ENCODE measurements around the gene ATRIP.
"Not testable (repeated sequence)": the region's sequence is repeated elsewhere in the genome, so short reads cannot be mapped to it uniquely, and the experiment has no call there.

Gene ATRIP

GRCh38 chr3:48446425-48447193 lies at the start of gene ATRIP:
Gene ATRIP, plus strand, starts transcription at chr3:48446737. Its CDS starts 109 bp downstream, at chr3:48446846.
- peak; percentile 46 to 76 for DNase-seq (ENCODE audit: low read depth in 2 of 2)

DNA sequence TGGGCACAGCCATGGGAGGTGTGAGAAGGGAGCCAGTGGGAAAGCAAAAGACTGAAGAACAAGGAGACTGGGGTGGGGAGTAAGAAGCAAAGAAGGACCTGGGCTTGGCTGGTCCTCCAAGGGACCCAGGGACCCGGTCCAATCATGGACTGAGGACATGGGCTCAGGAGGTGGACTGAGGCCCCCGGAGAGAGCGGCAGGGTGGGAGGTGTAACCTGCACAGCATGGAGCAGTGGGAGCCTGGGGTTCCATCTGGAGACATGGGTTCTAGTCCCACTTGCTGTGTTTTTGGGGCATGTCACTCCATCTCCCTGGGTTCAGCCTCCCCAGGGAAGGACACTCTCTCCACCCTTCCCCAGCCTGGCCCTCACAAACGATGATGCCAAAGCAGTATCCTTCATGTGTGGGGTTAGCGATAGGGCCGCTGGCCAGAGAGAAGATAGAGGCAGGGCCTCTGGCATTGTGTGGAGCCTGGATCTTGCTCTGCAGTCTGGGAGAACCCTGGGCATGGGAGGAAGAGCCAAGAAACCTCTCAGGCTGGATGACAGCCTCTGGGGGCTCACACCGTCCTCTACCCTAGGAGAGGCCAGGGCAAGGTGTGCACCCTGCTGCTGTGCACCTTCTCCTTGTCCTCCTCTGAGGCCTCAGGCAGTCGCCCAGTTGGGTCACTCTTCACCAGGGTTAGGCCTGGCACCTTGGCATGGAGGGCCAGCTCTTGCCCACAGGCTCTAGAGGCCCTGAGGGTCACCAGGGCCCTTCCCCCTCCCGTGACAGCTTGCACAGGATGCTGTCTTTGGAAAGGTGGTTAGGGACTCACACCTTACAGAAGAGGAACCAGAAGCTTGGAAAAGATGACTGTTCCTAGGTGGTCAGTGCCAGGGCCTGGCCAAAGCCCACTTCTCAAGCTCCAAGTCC lies 48.5 kb upstream of the ATRIP start:
- DNase-seq (ENCODE audit: low read depth in 2 of 2) = no peak

- DNase-seq (ENCODE audit: low read depth in 2 of 2) = no peak
Observed at GRCh38 chr3:48398701-48399386, 47.7 kb upstream of the ATRIP start.

DNA sequence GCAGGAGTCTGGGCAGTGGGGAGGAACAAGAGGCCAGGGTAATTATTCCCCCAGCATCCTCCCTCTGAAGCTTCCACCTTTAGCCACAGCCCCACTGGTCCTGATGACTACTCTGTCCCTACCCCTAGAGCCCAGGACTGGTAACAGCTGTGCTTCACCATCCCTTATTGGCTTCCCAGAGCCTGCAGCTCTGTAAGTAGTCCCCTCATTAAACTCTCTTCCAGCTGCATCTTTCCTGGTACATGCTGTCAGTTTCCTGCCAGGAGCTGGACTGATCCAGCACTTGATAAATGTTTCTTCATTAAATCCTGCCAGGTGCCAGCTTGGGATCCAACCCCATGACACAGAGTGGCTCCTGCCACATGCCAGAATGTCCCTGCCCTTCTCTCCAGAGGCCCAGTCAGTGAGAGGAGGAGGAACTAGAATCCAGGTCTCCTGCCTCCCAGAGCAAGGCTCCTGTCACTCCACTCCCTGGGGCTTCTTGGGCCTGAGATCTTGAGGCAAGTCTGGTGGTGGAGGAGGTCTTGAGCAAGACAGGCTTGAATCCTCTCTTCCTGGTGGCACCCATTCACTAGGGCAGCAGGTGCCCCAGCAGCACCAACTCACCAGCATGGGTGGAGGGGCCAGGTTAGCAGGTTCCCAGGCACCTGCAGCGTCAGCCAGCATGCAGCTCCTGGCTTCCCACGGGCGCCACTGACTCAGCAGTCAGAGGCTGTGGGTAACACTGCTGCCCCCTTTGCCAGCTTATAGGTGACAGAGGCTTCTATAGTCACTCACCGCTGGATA lies 47.0 kb upstream of the ATRIP start:
- DNase-seq (ENCODE audit: low read depth in 2 of 2) = no peak

- DNase-seq (ENCODE audit: low read depth in 2 of 2) = peak; percentile 19 to 28
Observed at GRCh38 chr3:48400824-48401433, 45.6 kb upstream of the ATRIP start.

- DNase-seq (ENCODE audit: low read depth in 2 of 2) = not testable (repeated sequence)
Observed at GRCh38 chr3:48401434-48401901, 45.1 kb upstream of the ATRIP start.

DNA sequence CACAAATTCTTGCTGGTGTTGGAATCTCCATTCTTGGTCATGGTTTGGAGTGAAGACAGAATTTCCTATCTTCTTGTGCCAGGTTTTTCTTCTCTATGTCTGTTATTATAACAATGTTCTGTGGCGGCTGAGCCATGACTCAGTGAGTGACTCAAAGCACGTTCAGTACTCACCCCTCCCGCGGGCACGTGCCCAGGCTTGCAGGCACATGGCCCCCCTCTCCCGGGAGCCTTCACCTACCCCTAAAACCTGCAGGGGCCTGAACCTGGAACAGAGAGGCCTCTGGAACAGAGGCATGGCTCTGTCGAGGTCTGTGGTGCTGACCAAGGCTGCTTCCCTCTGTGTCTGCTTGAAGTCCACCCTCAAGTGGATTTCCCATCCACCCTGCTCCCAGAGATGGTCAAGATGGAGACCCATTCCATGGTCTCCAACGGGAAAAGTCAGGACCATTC lies 44.2 kb upstream of the ATRIP start:
- DNase-seq (ENCODE audit: low read depth in 2 of 2) = no peak

- DNase-seq (ENCODE audit: low read depth in 2 of 2) = no peak
Observed at GRCh38 chr3:48402907-48403306, 43.6 kb upstream of the ATRIP start.

DNA sequence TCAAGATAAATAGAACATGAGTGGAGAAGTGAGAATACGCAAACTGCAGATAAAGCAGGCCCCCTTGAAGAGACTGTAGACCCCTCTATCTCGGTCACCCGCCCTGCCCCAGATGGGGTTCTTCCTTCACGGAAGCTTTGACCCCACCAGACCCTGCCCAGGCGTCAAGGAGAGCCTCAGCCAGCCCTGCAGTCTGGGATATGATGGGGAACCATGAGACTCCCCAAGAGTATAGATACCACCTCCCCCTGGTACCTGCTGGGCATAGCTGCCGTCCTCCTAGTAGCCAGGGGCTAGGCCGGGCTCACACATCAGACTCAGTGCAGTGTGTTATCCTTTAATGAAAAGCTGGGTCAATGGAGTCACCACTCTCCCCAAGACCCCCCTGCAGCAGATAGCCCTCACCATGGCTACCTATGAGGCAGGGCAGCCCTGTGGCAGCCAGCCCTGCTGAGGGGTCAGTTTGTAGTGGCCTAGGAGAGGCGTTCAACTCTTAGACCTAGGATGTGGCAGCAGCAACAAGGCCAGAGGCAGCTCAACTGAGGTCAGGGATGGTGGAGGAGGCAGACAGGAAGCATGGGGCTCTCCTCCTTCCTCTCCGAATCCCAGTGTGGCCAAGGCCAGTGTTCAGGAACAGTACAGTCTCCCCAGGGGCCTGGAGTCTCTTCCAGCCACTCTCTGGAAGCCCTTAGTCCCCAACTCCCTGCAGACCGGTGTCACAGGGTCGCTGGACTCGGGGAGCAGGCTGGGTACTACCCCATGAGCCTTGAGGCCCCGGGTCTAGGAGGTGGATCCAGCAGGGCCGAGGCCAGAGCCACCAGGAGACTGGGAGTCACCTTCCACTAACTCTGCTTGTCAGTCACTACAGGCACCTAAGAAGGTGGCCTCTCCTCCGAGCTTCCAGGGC lies 42.8 kb upstream of the ATRIP start:
- DNase-seq (ENCODE audit: low read depth in 2 of 2) = no peak

DNA sequence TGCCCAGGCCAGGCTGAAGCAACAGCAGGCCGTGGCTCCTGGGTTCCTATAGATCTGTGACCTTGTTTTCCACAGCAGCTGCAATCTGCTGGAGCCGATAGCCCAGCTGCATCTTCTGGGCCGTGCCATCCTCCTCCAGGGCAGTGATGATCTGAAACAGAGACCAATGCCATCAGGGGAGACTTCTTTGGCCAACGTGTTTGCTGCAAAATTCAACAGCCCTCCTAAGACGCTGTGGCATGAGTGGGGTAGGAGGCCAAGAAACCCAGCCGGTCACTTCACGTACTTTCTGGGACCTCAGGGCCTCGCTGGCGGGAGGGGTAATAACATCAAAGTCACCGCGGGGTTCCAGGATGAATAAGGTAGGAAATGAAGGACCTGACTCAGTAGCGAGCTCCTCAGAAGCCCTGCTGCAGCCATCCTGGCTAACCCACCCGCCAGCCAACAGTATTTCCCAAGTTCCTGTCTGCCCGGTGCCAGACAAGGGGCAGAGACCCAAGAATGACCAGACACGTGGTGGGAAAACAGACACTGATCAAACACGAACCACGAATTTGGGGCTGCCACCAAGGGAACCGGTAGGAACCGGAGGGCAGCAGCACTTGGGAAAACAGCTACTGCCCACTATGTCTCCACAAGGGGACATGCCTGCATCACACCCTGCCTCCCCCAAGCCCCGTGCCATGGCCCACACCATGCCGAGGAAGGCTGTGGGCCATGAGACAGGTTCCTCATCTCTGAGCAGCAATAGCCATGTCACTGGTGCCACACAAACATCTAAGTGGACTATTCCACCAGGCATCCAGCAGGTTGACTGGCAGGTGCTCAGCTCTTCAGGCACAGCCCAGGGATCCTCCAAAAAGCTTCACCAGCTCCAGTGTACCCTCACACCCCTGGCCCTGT lies 41.8 kb upstream of the ATRIP start:
- DNase-seq (ENCODE audit: low read depth in 2 of 2) = no peak

DNA sequence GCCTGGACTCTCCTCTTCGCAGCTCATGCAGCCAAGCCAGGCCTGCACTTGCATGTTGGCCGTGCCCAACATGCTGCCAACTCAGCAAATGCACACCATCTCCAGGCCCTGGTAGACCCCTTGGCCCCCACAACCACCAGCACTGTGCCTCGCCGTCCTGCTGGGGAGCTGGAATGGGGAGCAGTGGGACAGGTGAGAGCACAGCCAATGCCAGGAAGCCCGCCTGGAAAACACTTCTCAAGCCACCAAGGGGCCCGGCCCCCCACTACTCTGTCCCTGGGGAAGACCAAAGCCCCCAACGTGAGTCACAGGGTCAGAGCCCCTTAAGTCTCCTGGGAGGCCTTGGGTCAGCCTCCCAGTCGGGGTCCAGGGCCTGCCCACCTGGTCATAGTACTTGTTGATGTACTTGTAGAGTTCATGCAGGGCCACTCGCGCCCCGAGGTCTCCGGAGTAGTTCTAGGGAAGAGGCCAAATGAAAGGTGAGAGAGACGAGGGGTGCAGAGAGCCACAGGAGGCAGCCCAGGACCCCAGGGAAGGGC lies 41.1 kb upstream of the ATRIP start:
- no peak for DNase-seq (ENCODE audit: low read depth in 2 of 2)

DNA sequence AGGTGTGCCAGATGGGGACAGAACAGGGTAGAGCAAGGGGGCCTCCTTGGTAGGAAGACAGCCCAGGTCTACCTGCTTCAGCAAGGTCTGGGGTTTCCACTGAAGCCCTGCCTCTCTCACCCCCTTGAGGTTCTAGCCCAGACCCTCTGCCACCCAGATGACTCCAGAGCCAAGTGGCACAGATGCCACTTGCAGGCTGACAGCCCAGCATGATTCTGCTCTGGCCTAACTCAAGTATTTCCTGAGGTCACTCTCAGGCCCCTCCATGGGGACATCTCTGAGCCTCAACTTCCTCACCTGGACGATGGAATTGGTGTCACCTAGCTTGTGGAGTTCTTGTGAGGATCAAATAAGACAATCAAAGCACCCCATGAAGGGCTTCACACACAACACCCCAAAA lies 40.6 kb upstream of the ATRIP start:
- DNase-seq (ENCODE audit: low read depth in 2 of 2) = no peak

GRCh38 chr3:48406443-48407431 lies 39.8 kb upstream of the ATRIP start:
- DNase-seq (ENCODE audit: low read depth in 2 of 2) = no peak

- no peak for DNase-seq (ENCODE audit: low read depth in 2 of 2)
Observed at GRCh38 chr3:48407542-48408099, 38.9 kb upstream of the ATRIP start.

DNA sequence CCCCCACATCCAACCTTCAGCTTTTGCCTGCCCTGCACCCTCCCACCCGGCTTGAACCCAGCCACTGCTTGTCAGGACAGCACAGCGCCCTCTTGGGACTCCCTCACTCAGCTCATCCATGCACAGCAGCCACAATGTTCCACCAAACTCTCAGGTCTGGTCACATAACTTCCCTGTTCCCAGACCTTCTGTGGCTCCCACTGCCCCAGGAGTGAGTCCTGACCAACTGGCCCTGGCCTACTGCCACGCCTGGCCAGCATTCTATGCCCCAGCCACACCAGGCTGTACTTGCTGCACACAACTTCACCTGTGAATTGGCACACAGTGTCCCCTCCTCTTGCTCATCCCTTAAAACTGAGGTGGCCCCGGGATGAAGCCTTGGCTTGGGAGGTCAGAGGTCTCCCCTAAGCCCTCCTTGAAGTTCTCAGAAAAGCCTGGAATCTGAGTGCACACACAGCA lies 37.7 kb upstream of the ATRIP start:
- DNase-seq (ENCODE audit: low read depth in 2 of 2) = no peak

GRCh38 chr3:48409291-48410201 lies 37.0 kb upstream of the ATRIP start:
- DNase-seq (ENCODE audit: low read depth in 2 of 2) = no peak
